IPS-15b (cell line): ENCODE measurements around the gene DDX6.
"Not testable (repeated sequence)": the region's sequence is repeated elsewhere in the genome, so short reads cannot be mapped to it uniquely, and the experiment has no call there.

Source experiments
- H3K27me3 ChIP-seq: one replicate; pipeline ENCODE4 v1.6.1; 2013; ENCODE audit warnings: low read length; ENCODE audit not compliant: control insufficient read depth, insufficient read depth
- H3K36me3 ChIP-seq: one replicate; pipeline ENCODE4 v1.6.1; 2013; ENCODE audit warnings: low read length; ENCODE audit not compliant: control insufficient read depth, insufficient read depth
- H3K4me1 ChIP-seq: one replicate; pipeline ENCODE4 v1.6.1; 2013; ENCODE audit warnings: mild to moderate bottlenecking, low read length; ENCODE audit not compliant: control insufficient read depth, insufficient read depth
- H3K4me3 ChIP-seq: one replicate; pipeline ENCODE4 v1.5.1; 2013; ENCODE audit warnings: low read depth, low read length
- H3K9ac ChIP-seq: one replicate; pipeline ENCODE4 v1.6.1; 2013; ENCODE audit warnings: low read depth, mild to moderate bottlenecking, low read length
- H3K9me3 ChIP-seq: one replicate; pipeline ENCODE4 v1.6.1; 2013; ENCODE audit warnings: mild to moderate bottlenecking, low read length; ENCODE audit not compliant: control insufficient read depth, insufficient read depth

DDX6 gene

GRCh38 chr11:118714416-118714815, 76.5 kb downstream of the DDX6 start:
- H3K9ac ChIP-seq, H3K4me3 ChIP-seq, H3K36me3 ChIP-seq, H3K27me3 ChIP-seq, H3K9me3 ChIP-seq: not testable (repeated sequence)
- H3K4me1 ChIP-seq = peaks cover 11% of the 10 kb centered on the region

GRCh38 chr11:118708296-118708695, 82.7 kb downstream of the DDX6 start:
- no peaks in the 10 kb centered on the region for H3K9me3 ChIP-seq
- peaks cover 7% of the 10 kb centered on the region for H3K4me1 ChIP-seq
- H3K36me3 ChIP-seq = peaks cover 3% of the 10 kb centered on the region
- H3K4me3 ChIP-seq = no peak overlapping the region
- H3K9ac ChIP-seq = no peak overlapping the region
- no peaks in the 10 kb centered on the region for H3K27me3 ChIP-seq

- H3K4me3 ChIP-seq = no peak overlapping the region
- H3K27me3 ChIP-seq = no peaks in the 10 kb centered on the region
- peaks cover 7% of the 10 kb centered on the region for H3K4me1 ChIP-seq
- no peaks in the 10 kb centered on the region for H3K9me3 ChIP-seq
- peaks cover 3% of the 10 kb centered on the region for H3K36me3 ChIP-seq
- no peak overlapping the region for H3K9ac ChIP-seq
Measured at GRCh38 chr11:118706546-118706825, 84.5 kb downstream of the DDX6 start.

- Histone ChIP-seq H3K9ac (no peak overlapping the region), H3K4me1 (peaks cover 7% of the 10 kb centered on the region), H3K27me3 (no peaks in the 10 kb centered on the region), H3K36me3 (peaks cover 3% of the 10 kb centered on the region), H3K9me3 (no peaks in the 10 kb centered on the region), H3K4me3 (no peak overlapping the region)
Measured at GRCh38 chr11:118705791-118706545, 85.0 kb downstream of the DDX6 start.

- Histone ChIP-seq H3K4me1 (peaks cover 7% of the 10 kb centered on the region), H3K4me3 (no peak overlapping the region), H3K27me3 (no peaks in the 10 kb centered on the region), H3K9me3 (no peaks in the 10 kb centered on the region), H3K36me3 (peaks cover 3% of the 10 kb centered on the region), H3K9ac (no peak overlapping the region)
Measured at GRCh38 chr11:118705111-118705741, 85.7 kb downstream of the DDX6 start.

GRCh38 chr11:118703563-118704106, 87.3 kb downstream of the DDX6 start:
- H3K9me3 ChIP-seq = no peaks in the 10 kb centered on the region
- H3K4me3 ChIP-seq = no peak overlapping the region
- H3K36me3 ChIP-seq = peaks cover 3% of the 10 kb centered on the region
- no peak overlapping the region for H3K9ac ChIP-seq
- H3K27me3 ChIP-seq = no peaks in the 10 kb centered on the region
- peaks cover 7% of the 10 kb centered on the region for H3K4me1 ChIP-seq

- Histone ChIP-seq H3K9me3 (no peaks in the 10 kb centered on the region), H3K4me3 (no peak overlapping the region), H3K27me3 (no peaks in the 10 kb centered on the region), H3K36me3 (no peaks in the 10 kb centered on the region), H3K9ac (no peak overlapping the region), H3K4me1 (no peaks in the 10 kb centered on the region)
Measured at GRCh38 chr11:118699506-118700220, 91.3 kb downstream of the DDX6 start.
